Measurements from ENCODE around the gene HDAC9.

HDAC9 gene

GRCh38 chr7:18526368-18526878 is 30.9 kb downstream of the HDAC9 start:
- DNase-seq: no peak

GRCh38 chr7:18529239-18529638 is 33.7 kb downstream of the HDAC9 start:
- no peak for DNase-seq

GRCh38 chr7:18530224-18531179 is 35.0 kb downstream of the HDAC9 start:
- DNase-seq: no peak

GRCh38 chr7:18531539-18531938 is 36.0 kb downstream of the HDAC9 start:
- no peak for DNase-seq

GRCh38 chr7:18532813-18533212 is 37.3 kb downstream of the HDAC9 start:
- DNase-seq: no peak

GRCh38 chr7:18534481-18534880 is 38.9 kb downstream of the HDAC9 start:
- no peak for DNase-seq

- no peak for DNase-seq
Observed at GRCh38 chr7:18535810-18536415, 40.4 kb downstream of the HDAC9 start.

- DNase-seq: no peak
Observed at GRCh38 chr7:18536486-18536885, 40.9 kb downstream of the HDAC9 start.

GRCh38 chr7:18538554-18539250 is 43.2 kb downstream of the HDAC9 start:
- DNase-seq: no peak

- DNase-seq: no peak
Observed at GRCh38 chr7:18540396-18540795, 44.8 kb downstream of the HDAC9 start.

- DNase-seq: no peak
Observed at GRCh38 chr7:18541181-18541870, 45.8 kb downstream of the HDAC9 start.

- no peak for DNase-seq
Observed at GRCh38 chr7:18541871-18542212, 46.3 kb downstream of the HDAC9 start.

- DNase-seq: no peak
Observed at GRCh38 chr7:18546576-18546975, 51.0 kb downstream of the HDAC9 start.

GRCh38 chr7:18547509-18548187 is 52.1 kb downstream of the HDAC9 start:
- no peak for DNase-seq

GRCh38 chr7:18548534-18548933 is 53.0 kb downstream of the HDAC9 start:
- DNase-seq: no peak

- DNase-seq: no peak
Observed at GRCh38 chr7:18550574-18550973, 55.0 kb downstream of the HDAC9 start.

GRCh38 chr7:18552316-18552916 is 56.9 kb downstream of the HDAC9 start:
- peak; percentile 9 to 19 for DNase-seq

- no peak for DNase-seq
Observed at GRCh38 chr7:18552943-18553604, 57.5 kb downstream of the HDAC9 start.

GRCh38 chr7:18553605-18554003 is 58.1 kb downstream of the HDAC9 start:
- DNase-seq: no peak

- DNase-seq: no peak
Observed at GRCh38 chr7:18555120-18555519, 59.6 kb downstream of the HDAC9 start.

GRCh38 chr7:18555968-18556367 is 60.4 kb downstream of the HDAC9 start:
- DNase-seq: no peak
